ENCODE results near the gene HDLBP. TPM values are rescaled to one million over a fixed set of nuclear protein-coding genes. Genes with fewer than 3 reads are reported as not detected.

Gene HDLBP
- total RNA-seq, 1 donor = 1,418 TPM

GRCh38 chr2:241213567-241213966 is 101.9 kb downstream of the HDLBP start:
- H3K4me1 ChIP-seq (ENCODE audit: insufficient read depth, low read length) = no peaks in the 10 kb centered on the region
- H4K20me1 ChIP-seq (ENCODE audit: insufficient read depth, low read length) = no peaks in the 10 kb centered on the region
- TF ChIP-seq CTCF (IDR thresholded peaks at IDR 0.05; ENCODE audit: extremely low read depth, low read depth, low read length) = no peak
- H3K4me2 ChIP-seq (ENCODE audit: insufficient read depth, low read length) = no peak overlapping the region
- H3K9me3 ChIP-seq (ENCODE audit: low read depth, low read length) = no peaks in the 10 kb centered on the region
- H3K27me3 ChIP-seq (ENCODE audit: insufficient read depth, low read length) = peaks cover 6% of the 10 kb centered on the region
- no peaks in the 10 kb centered on the region for H3K36me3 ChIP-seq (ENCODE audit: insufficient read depth, low read length)
- H3K27ac ChIP-seq (ENCODE audit: low read depth, low read length) = no peak overlapping the region
- no peak overlapping the region for H3K4me3 ChIP-seq (ENCODE audit: insufficient read depth, low read length)
- DNase-seq (ENCODE audit: insufficient read length, low spot score, missing footprints) = no peak
- H2AFZ ChIP-seq (ENCODE audit: low read length) = no peak overlapping the region
- no peaks in the 10 kb centered on the region for H3K79me2 ChIP-seq (ENCODE audit: insufficient read depth, low read length)

- Histone ChIP-seq H3K79me2 (ENCODE audit: insufficient read depth, low read length) (no peaks in the 10 kb centered on the region), H3K36me3 (ENCODE audit: insufficient read depth, low read length) (no peaks in the 10 kb centered on the region), H3K4me1 (ENCODE audit: insufficient read depth, low read length) (no peaks in the 10 kb centered on the region), H3K4me3 (ENCODE audit: insufficient read depth, low read length) (no peak overlapping the region), H2AFZ (ENCODE audit: low read length) (no peak overlapping the region), H3K27me3 (ENCODE audit: insufficient read depth, low read length) (peaks cover 6% of the 10 kb centered on the region), H3K9me3 (ENCODE audit: low read depth, low read length) (no peaks in the 10 kb centered on the region), H3K4me2 (ENCODE audit: insufficient read depth, low read length) (no peak overlapping the region), H4K20me1 (ENCODE audit: insufficient read depth, low read length) (no peaks in the 10 kb centered on the region), H3K27ac (ENCODE audit: low read depth, low read length) (no peak overlapping the region)
- no peak for DNase-seq (ENCODE audit: insufficient read length, low spot score, missing footprints)
- no peak for TF ChIP-seq CTCF (IDR thresholded peaks at IDR 0.05; ENCODE audit: extremely low read depth, low read depth, low read length)
Measured at GRCh38 chr2:241213041-241213440, 102.4 kb downstream of the HDLBP start.

GRCh38 chr2:241211276-241211675 is 104.2 kb downstream of the HDLBP start:
- no peak for DNase-seq (ENCODE audit: insufficient read length, low spot score, missing footprints)
- Histone ChIP-seq H3K4me3 (ENCODE audit: insufficient read depth, low read length) (no peak overlapping the region), H2AFZ (ENCODE audit: low read length) (no peak overlapping the region), H3K9me3 (ENCODE audit: low read depth, low read length) (no peaks in the 10 kb centered on the region), H3K36me3 (ENCODE audit: insufficient read depth, low read length) (no peaks in the 10 kb centered on the region), H3K4me2 (ENCODE audit: insufficient read depth, low read length) (no peak overlapping the region), H3K79me2 (ENCODE audit: insufficient read depth, low read length) (no peaks in the 10 kb centered on the region), H3K27ac (ENCODE audit: low read depth, low read length) (no peak overlapping the region), H4K20me1 (ENCODE audit: insufficient read depth, low read length) (no peaks in the 10 kb centered on the region), H3K27me3 (ENCODE audit: insufficient read depth, low read length) (peaks cover 6% of the 10 kb centered on the region), H3K4me1 (ENCODE audit: insufficient read depth, low read length) (no peaks in the 10 kb centered on the region)
- no peak for TF ChIP-seq CTCF (IDR thresholded peaks at IDR 0.05; ENCODE audit: extremely low read depth, low read depth, low read length)

- Histone ChIP-seq H4K20me1 (ENCODE audit: insufficient read depth, low read length) (no peaks in the 10 kb centered on the region), H3K27ac (ENCODE audit: low read depth, low read length) (no peak overlapping the region), H2AFZ (ENCODE audit: low read length) (no peak overlapping the region), H3K4me2 (ENCODE audit: insufficient read depth, low read length) (no peak overlapping the region), H3K79me2 (ENCODE audit: insufficient read depth, low read length) (no peaks in the 10 kb centered on the region), H3K4me1 (ENCODE audit: insufficient read depth, low read length) (no peaks in the 10 kb centered on the region), H3K9me3 (ENCODE audit: low read depth, low read length) (no peaks in the 10 kb centered on the region), H3K27me3 (ENCODE audit: insufficient read depth, low read length) (peaks cover 1% of the 10 kb centered on the region), H3K36me3 (ENCODE audit: insufficient read depth, low read length) (no peaks in the 10 kb centered on the region), H3K4me3 (ENCODE audit: insufficient read depth, low read length) (no peak overlapping the region)
- no peak for DNase-seq (ENCODE audit: insufficient read length, low spot score, missing footprints)
- no peak for TF ChIP-seq CTCF (IDR thresholded peaks at IDR 0.05; ENCODE audit: extremely low read depth, low read depth, low read length)
Measured at GRCh38 chr2:241209271-241209670, 106.2 kb downstream of the HDLBP start.

All from osteoblast (primary cell).